HepG2 (cell line): ENCODE data around the gene ABCC1.

Experiments
- ATM ChIP-seq: fragments of 450-650 bp; IDR thresholded peaks from 2 replicates; pipeline ENCODE4 v1.7.1; 2017; ENCODE audit warnings: mild to moderate bottlenecking, borderline replicate concordance
- TEAD3 ChIP-seq: optimal IDR thresholded peaks from 2 replicates; pipeline ENCODE3; 2016; ENCODE audit warnings: borderline replicate concordance

DNA sequence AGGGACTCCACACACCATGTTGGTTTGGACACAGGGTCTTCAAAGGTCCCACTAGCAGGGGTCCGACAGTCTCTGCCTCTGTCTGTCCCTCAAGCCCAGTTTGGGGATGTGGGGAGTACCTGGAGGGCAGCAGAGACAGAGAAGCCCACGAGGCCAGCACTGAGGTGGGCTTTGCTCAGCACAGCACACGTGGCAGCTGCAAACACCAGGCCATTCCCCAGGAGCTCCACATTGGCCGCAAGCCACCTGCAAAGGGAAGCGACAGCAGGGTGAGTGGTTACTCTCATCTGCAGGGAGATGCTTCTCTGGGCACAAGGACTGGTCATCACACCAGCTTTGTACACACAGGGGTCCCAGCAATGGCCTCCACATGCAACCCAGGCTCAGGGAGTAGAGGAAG, 211.9 kb downstream of the ABCC1 start:
- no peak for TF ChIP-seq TEAD3 (CRISPR knock-in tag)
- no peak for TF ChIP-seq ATM
